Activated CD8-positive, alpha-beta T cell treated with anti-CD3 and anti-CD28 coated beads, Interleukin-2, amount 10 ng/mL, durations not matched to agents 7 days and 5 days (primary cell): ENCODE data around the gene ESR1. TPM values are rescaled to one million over a fixed set of nuclear protein-coding genes. Genes with fewer than 3 reads are reported as not detected.
A peak's percentile ranks its signal among the peaks of the same experiment; 100 is the strongest.

ENCODE experiments used
- ATAC-seq: fragments of 150-1000 bp; cut with Tn5 transposase; one replicate; pipeline ENCODE4 v1.10.0; 2021; ENCODE audit warnings: moderate library complexity
- CTCF ChIA-PET: fragments of 350-600 bp; sonication (Branson Sonifier 250); formaldehyde crosslinking; loops from one replicate; lab custom pipeline; 2021; ENCODE audit warnings: antibody characterized with exemption; lab: Charles Lee
- POLR2A ChIA-PET: fragments of 350-600 bp; sonication (Branson Sonifier 250); formaldehyde crosslinking; loops from one replicate; lab custom pipeline; 2021; ENCODE audit warnings: antibody characterized with exemption; lab: Charles Lee
- DNase-seq: peaks from one replicate; pipeline ENCODE4 v3.0.0-alpha.2; 2020
- H3K27ac Mint-ChIP-seq: one replicate; pipeline ENCODE4 v1.8.0; 2021; ENCODE audit warnings: mild to moderate bottlenecking, mixed read lengths
- H3K27me3 Mint-ChIP-seq: one replicate; pipeline ENCODE4 v1.8.0; 2021; ENCODE audit warnings: low read depth, mixed read lengths
- H3K36me3 Mint-ChIP-seq: one replicate; pipeline ENCODE4 v1.8.0; 2021; ENCODE audit warnings: low read depth, mixed read lengths
- H3K4me1 Mint-ChIP-seq: one replicate; pipeline ENCODE4 v1.8.0; 2021; ENCODE audit warnings: low read depth, mixed read lengths
- H3K4me3 Mint-ChIP-seq: one replicate; pipeline ENCODE4 v1.8.0; 2021; ENCODE audit warnings: mild to moderate bottlenecking, mixed read lengths
- H3K9me3 Mint-ChIP-seq: one replicate; pipeline ENCODE4 v1.8.0; 2022; ENCODE audit warnings: mixed read lengths; ENCODE audit not compliant: insufficient read depth
- total RNA-seq, 2 experiments: library from RNA; stranded (reverse); gene quantifications; one replicate each; pipeline ENCODE4 v1.2.3, GENCODE V29; 2021

The ESR1 gene
- total RNA-seq, 2 experiments from 2014 or later, result 0.47 to 0.71 TPM

GRCh38 chr6:152112491-152113261, 305.2 kb downstream of the ESR1 start:
- Mint-ChIP-seq H3K36me3 (no peaks in the 10 kb centered on the region), H3K4me1 (peaks cover 8% of the 10 kb centered on the region), H3K27me3 (peaks cover 4% of the 10 kb centered on the region), H3K27ac (no peak overlapping the region), H3K9me3 (no peaks in the 10 kb centered on the region), H3K4me3 (no peak overlapping the region)
- ChIA-PET CTCF (no interaction called here), POLR2A (no interaction called here)
- ATAC-seq (no peak), DNase-seq (no peak)

- no peak overlapping the region for H3K27ac Mint-ChIP-seq
- ChIA-PET CTCF (interaction anchor here (1.4 kb wide), 1 partner anchor 8 kb away, joined by 3 read pairs; no protein-coding TSS in a partner anchor), POLR2A (interaction anchor here (0.6 kb wide), 1 partner anchor 876 kb away, joined by 3 read pairs; no protein-coding TSS in a partner anchor)
- H3K4me3 Mint-ChIP-seq, result no peak overlapping the region
- no peaks in the 10 kb centered on the region for H3K27me3 Mint-ChIP-seq
- H3K36me3 Mint-ChIP-seq, result peaks cover 31% of the 10 kb centered on the region
- ATAC-seq, result peak; percentile 39
- peaks cover 7% of the 10 kb centered on the region for H3K4me1 Mint-ChIP-seq
- no peaks in the 10 kb centered on the region for H3K9me3 Mint-ChIP-seq
- no peak for DNase-seq
Observed at GRCh38 chr6:152117156-152118133, 310.0 kb downstream of the ESR1 start.

GRCh38 chr6:152118224-152118623, 310.7 kb downstream of the ESR1 start:
- ATAC-seq, result no peak
- Mint-ChIP-seq H3K4me1 (peaks cover 7% of the 10 kb centered on the region), H3K36me3 (peaks cover 32% of the 10 kb centered on the region), H3K4me3 (no peak overlapping the region), H3K27me3 (no peaks in the 10 kb centered on the region), H3K27ac (no peak overlapping the region), H3K9me3 (no peaks in the 10 kb centered on the region)
- ChIA-PET POLR2A (no interaction called here), CTCF (interaction anchor here (1.4 kb wide), 1 partner anchor 8 kb away, joined by 3 read pairs; no protein-coding TSS in a partner anchor)
- no peak for DNase-seq

- no peak for ATAC-seq
- CTCF ChIA-PET, result no interaction called here
- no peak overlapping the region for H3K4me3 Mint-ChIP-seq
- no peak for DNase-seq
- peaks cover 32% of the 10 kb centered on the region for H3K36me3 Mint-ChIP-seq
- H3K27me3 Mint-ChIP-seq, result no peaks in the 10 kb centered on the region
- POLR2A ChIA-PET, result no interaction called here
- peaks cover 7% of the 10 kb centered on the region for H3K4me1 Mint-ChIP-seq
- no peak overlapping the region for H3K27ac Mint-ChIP-seq
- no peaks in the 10 kb centered on the region for H3K9me3 Mint-ChIP-seq
Observed at GRCh38 chr6:152118678-152119077, 311.2 kb downstream of the ESR1 start.

GRCh38 chr6:152119831-152120230, 312.3 kb downstream of the ESR1 start:
- Mint-ChIP-seq H3K4me1 (peaks cover 7% of the 10 kb centered on the region), H3K27me3 (no peaks in the 10 kb centered on the region), H3K4me3 (no peak overlapping the region), H3K36me3 (peaks cover 34% of the 10 kb centered on the region), H3K27ac (no peak overlapping the region), H3K9me3 (no peaks in the 10 kb centered on the region)
- CTCF ChIA-PET, result no interaction called here
- ATAC-seq, result no peak
- POLR2A ChIA-PET, result no interaction called here
- DNase-seq, result no peak

- POLR2A ChIA-PET, result no interaction called here
- peaks cover 7% of the 10 kb centered on the region for H3K4me1 Mint-ChIP-seq
Observed at GRCh38 chr6:152121910-152122309, 314.4 kb downstream of the ESR1 start.

GRCh38 chr6:152122434-152122833, 315.0 kb downstream of the ESR1 start:
- POLR2A ChIA-PET, result no interaction called here
- no peak overlapping the region for H3K27ac Mint-ChIP-seq
- no peaks in the 10 kb centered on the region for H3K9me3 Mint-ChIP-seq
- CTCF ChIA-PET, result interaction anchor here (1.3 to 1.4 kb wide), 2 partner anchors 216 to 432 kb away, joined by 3 to 4 read pairs; no protein-coding TSS in a partner anchor
- H3K4me1 Mint-ChIP-seq, result peaks cover 7% of the 10 kb centered on the region
- DNase-seq (no peak), ATAC-seq (no peak)
- no peaks in the 10 kb centered on the region for H3K27me3 Mint-ChIP-seq
- peaks cover 35% of the 10 kb centered on the region for H3K36me3 Mint-ChIP-seq
- H3K4me3 Mint-ChIP-seq, result no peak overlapping the region

More at GRCh38 chr6:152121910-152122309, 314.4 kb downstream of the ESR1 start:
- Mint-ChIP-seq H3K36me3 (peaks cover 34% of the 10 kb centered on the region), H3K9me3 (no peaks in the 10 kb centered on the region), H3K27ac (no peak overlapping the region), H3K4me3 (no peak overlapping the region), H3K27me3 (no peaks in the 10 kb centered on the region)
- ATAC-seq, result no peak
- no peak for DNase-seq
- CTCF ChIA-PET, result interaction anchor here (1.3 to 1.8 kb wide), 3 partner anchors 217 to 431 kb away, joined by 3 to 4 read pairs (median 4); no protein-coding TSS in a partner anchor

- Mint-ChIP-seq H3K4me1 (peaks cover under 1% of the 10 kb centered on the region), H3K27ac (no peak overlapping the region), H3K4me3 (no peak overlapping the region), H3K9me3 (no peaks in the 10 kb centered on the region), H3K27me3 (no peaks in the 10 kb centered on the region), H3K36me3 (peaks cover 39% of the 10 kb centered on the region)
- POLR2A ChIA-PET, result no interaction called here
- ATAC-seq (no peak), DNase-seq (no peak)
- CTCF ChIA-PET, result interaction anchor here (0.7 to 1.1 kb wide), 2 partner anchors 12 to 433 kb away, joined by 3 read pairs; no protein-coding TSS in a partner anchor
Observed at GRCh38 chr6:152123076-152123475, 315.6 kb downstream of the ESR1 start.

GRCh38 chr6:152124429-152125074, 317.1 kb downstream of the ESR1 start:
- ATAC-seq, result no peak

GRCh38 chr6:152127432-152128165, 320.1 kb downstream of the ESR1 start:
- DNase-seq, result no peak
- Mint-ChIP-seq H3K27ac (no peak overlapping the region), H3K36me3 (peaks cover 43% of the 10 kb centered on the region), H3K27me3 (no peaks in the 10 kb centered on the region), H3K4me3 (no peak overlapping the region), H3K9me3 (no peaks in the 10 kb centered on the region), H3K4me1 (no peaks in the 10 kb centered on the region)
- no peak for ATAC-seq
- POLR2A ChIA-PET, result no interaction called here
- CTCF ChIA-PET, result interaction anchor here (0.6 kb wide), 1 partner anchor 16 kb away, joined by 3 read pairs; no protein-coding TSS in a partner anchor

More at GRCh38 chr6:152124429-152125074, 317.1 kb downstream of the ESR1 start:
- ChIA-PET CTCF (interaction anchor here (0.6 to 2.2 kb wide), 17 partner anchors 9 to 683 kb away, joined by 3 to 21 read pairs (median 3); no protein-coding TSS in a partner anchor), POLR2A (no interaction called here)
- Mint-ChIP-seq H3K36me3 (peaks cover 44% of the 10 kb centered on the region), H3K27ac (no peak overlapping the region), H3K9me3 (no peaks in the 10 kb centered on the region), H3K4me1 (no peaks in the 10 kb centered on the region), H3K4me3 (no peak overlapping the region), H3K27me3 (no peaks in the 10 kb centered on the region)
- no peak for DNase-seq
